ENCODE data around the gene NPFF.

DNA sequence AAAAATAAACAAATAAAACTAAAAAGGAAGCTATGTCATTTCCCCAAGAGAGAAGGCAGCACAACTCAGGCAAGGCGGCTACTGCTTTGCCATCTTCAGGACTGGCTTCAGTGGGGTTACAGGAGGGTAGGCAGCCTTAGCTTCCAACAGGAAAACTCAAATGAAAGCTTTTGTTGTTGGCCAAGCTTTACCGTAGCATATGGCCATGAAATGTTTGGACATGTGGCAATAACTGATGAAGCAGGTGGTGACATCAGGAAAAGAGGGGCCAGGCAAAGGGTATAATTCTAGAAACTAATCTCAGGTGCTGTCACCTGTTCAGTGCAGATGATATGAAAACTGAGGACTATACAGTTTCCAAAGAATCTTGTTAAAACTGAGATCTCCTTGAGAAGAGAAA, 22.8 kb upstream of the NPFF start:
- TF ChIP-seq POLR2A (IDR thresholded peaks at IDR 0.05): no peak
- TF ChIP-seq, protein P1, sequence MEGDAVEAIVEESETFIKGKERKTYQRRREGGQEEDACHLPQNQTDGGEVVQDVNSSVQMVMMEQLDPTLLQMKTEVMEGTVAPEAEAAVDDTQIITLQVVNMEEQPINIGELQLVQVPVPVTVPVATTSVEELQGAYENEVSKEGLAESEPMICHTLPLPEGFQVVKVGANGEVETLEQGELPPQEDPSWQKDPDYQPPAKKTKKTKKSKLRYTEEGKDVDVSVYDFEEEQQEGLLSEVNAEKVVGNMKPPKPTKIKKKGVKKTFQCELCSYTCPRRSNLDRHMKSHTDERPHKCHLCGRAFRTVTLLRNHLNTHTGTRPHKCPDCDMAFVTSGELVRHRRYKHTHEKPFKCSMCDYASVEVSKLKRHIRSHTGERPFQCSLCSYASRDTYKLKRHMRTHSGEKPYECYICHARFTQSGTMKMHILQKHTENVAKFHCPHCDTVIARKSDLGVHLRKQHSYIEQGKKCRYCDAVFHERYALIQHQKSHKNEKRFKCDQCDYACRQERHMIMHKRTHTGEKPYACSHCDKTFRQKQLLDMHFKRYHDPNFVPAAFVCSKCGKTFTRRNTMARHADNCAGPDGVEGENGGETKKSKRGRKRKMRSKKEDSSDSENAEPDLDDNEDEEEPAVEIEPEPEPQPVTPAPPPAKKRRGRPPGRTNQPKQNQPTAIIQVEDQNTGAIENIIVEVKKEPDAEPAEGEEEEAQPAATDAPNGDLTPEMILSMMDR (IDR thresholded peaks at IDR 0.05): no peak
